Measurements from ENCODE around the gene ITPKB.
"Not testable (repeated sequence)": the region's sequence is repeated elsewhere in the genome, so short reads cannot be mapped to it uniquely, and the experiment has no call there.

ITPKB gene

GRCh38 chr1:226738995-226739695 lies at the start of gene ITPKB:
Gene ITPKB (minus strand): TSS chr1:226739282. CDS start chr1:226737458, 1,824 bp downstream.
- peak; percentile 51 for DNase-seq

GRCh38 chr1:226787638-226788037 lies 48.6 kb upstream of the ITPKB start:
- DNase-seq = no peak

GRCh38 chr1:226787071-226787470 lies 48.0 kb upstream of the ITPKB start:
- DNase-seq = no peak

GRCh38 chr1:226786550-226786949 lies 47.5 kb upstream of the ITPKB start:
- no peak for DNase-seq

GRCh38 chr1:226785805-226786204 lies 46.7 kb upstream of the ITPKB start:
- DNase-seq = no peak

- DNase-seq = no peak
These were observed 45.3 kb upstream of the ITPKB start for GRCh38 chr1:226784081-226785049.

GRCh38 chr1:226782845-226783601 lies 43.9 kb upstream of the ITPKB start:
- no peak for DNase-seq

GRCh38 chr1:226781937-226782609 lies 43.0 kb upstream of the ITPKB start:
- DNase-seq = no peak

GRCh38 chr1:226779561-226779960 lies 40.5 kb upstream of the ITPKB start:
- no peak for DNase-seq

GRCh38 chr1:226778657-226779058 lies 39.6 kb upstream of the ITPKB start:
- no peak for DNase-seq

GRCh38 chr1:226776975-226777374 lies 37.9 kb upstream of the ITPKB start:
- no peak for DNase-seq

GRCh38 chr1:226776066-226776465 lies 37.0 kb upstream of the ITPKB start:
- DNase-seq = no peak

GRCh38 chr1:226772446-226773139 lies 33.5 kb upstream of the ITPKB start:
- no peak for DNase-seq

- DNase-seq = not testable (repeated sequence)
These were observed 28.1 kb upstream of the ITPKB start for GRCh38 chr1:226767170-226767569.

- DNase-seq = no peak
These were observed 27.5 kb upstream of the ITPKB start for GRCh38 chr1:226766565-226766964.

- DNase-seq = no peak
These were observed 25.5 kb upstream of the ITPKB start for GRCh38 chr1:226764533-226764932.

- DNase-seq = peak; percentile 17
These were observed 24.8 kb upstream of the ITPKB start for GRCh38 chr1:226763905-226764264.

- DNase-seq = no peak
These were observed 24.2 kb upstream of the ITPKB start for GRCh38 chr1:226762988-226763904.

- no peak for DNase-seq
These were observed 23.0 kb upstream of the ITPKB start for GRCh38 chr1:226762055-226762454.

GRCh38 chr1:226761322-226761721 lies 22.2 kb upstream of the ITPKB start:
- no peak for DNase-seq
